ENCODE results near the gene SH2D4B. TPM values are rescaled to one million over a fixed set of nuclear protein-coding genes. Genes with fewer than 3 reads are reported as not detected.

Gene SH2D4B
- polyA plus RNA-seq (2014; cell fraction: cytosol; rRNA removed), result not detected in 2 replicates
- not detected in 2 replicates for polyA plus RNA-seq (2014; cell fraction: nucleus; rRNA removed)

DNA sequence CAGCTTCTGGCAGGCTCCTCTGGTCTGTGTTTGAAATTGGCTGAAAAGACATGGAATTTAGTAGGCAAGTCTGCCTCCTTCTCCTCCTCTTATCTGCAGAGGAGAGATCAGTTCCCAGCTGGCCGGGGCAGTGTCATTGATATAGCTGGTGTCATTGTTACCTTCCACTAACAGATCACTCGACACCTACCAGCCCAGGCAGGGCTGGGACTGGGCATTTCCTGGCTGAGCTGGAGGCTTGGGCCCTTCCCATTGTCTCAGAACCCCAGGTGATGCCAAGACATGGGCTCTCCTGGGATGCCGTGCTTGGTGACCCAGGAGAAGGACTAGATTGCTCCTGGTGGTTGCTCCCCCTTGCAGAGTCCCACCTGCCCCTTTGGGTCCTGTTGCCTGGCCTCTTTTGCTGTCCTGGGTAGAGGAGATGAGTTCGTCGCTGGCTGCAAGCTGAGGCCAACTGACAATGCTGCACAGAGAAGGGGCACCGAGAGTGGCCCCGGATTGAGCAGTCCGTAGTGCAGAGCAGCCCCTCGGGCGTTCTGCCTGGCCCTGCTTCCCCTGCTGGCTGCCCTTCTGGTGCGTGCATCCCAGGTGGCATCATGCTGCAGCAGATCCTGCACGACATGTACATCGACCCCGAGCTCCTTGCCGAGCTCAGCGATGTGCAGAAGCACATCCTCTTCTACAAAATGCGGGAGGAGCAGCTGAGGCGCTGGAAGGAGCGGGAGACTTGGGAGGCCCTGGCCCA lies at the start of gene SH2D4B:
Gene SH2D4B (plus strand): TSS at position 167 of the 745 bp plus-strand sequence. CDS start 430 bp downstream, at position 597.
- DNase-seq (ENCODE audit: low spot score), result no peak

DNA sequence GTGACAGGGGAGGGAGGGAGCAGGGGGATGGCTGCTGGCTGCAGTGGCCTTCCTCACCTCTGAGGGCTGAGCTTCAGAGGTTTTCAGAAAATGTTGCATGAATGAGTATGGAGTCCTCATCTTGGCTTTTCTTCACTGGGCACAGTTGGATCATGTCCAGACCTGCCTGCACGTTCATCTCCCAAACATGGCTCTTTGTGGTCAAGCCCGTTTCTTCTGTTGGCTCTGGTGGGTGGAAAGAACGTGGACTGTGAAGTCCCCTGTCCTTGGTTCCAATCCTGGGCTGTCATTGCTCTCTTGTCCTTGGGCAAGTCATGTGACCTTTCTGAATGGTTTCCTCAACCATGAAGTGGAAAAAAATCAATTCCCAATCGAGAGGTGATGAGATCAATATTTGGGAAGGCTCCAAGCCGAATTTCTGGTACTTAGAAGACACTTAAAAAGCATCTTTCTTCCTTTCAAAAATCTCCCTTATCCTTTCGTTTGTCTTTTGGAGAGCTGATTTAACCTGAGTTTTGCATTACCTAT lies 49.1 kb upstream of the SH2D4B start:
- DNase-seq (ENCODE audit: low spot score), result no peak

DNA sequence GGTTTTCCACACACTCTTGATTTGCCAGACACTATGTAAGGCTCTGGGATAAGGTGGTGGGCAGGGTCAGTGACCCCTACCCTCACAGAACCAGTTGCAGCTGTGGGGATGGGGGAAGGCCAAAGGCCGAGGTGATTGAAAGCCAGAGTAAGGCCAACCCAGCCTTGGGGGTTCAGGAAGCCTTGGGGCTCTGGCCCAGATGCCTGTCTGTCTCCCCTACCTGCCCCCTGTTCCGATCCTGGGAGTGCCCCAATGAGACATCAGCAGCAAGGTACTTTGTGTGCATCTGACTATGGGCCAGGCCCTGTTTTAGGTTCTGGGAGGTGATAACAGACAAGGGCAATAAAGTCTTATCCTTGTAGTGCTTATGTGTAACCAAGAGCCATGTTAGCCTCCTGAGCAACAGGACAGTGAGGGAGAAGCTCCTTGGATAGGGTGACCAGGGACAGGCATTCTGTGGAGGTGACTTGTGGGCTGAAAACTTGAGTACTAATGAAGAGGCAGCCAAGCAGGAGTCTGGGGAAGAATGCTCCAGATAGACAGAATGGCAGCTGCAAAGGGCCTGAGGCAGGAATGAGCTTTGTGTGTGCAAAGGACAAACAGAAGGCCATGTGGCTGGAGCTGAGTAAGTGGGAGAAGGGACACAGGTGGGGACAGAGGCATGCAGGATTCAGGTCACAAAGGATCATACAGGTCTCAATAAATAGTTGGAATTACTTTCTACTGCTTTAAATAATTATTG lies 48.2 kb upstream of the SH2D4B start:
- no peak for DNase-seq (ENCODE audit: low spot score)

DNA sequence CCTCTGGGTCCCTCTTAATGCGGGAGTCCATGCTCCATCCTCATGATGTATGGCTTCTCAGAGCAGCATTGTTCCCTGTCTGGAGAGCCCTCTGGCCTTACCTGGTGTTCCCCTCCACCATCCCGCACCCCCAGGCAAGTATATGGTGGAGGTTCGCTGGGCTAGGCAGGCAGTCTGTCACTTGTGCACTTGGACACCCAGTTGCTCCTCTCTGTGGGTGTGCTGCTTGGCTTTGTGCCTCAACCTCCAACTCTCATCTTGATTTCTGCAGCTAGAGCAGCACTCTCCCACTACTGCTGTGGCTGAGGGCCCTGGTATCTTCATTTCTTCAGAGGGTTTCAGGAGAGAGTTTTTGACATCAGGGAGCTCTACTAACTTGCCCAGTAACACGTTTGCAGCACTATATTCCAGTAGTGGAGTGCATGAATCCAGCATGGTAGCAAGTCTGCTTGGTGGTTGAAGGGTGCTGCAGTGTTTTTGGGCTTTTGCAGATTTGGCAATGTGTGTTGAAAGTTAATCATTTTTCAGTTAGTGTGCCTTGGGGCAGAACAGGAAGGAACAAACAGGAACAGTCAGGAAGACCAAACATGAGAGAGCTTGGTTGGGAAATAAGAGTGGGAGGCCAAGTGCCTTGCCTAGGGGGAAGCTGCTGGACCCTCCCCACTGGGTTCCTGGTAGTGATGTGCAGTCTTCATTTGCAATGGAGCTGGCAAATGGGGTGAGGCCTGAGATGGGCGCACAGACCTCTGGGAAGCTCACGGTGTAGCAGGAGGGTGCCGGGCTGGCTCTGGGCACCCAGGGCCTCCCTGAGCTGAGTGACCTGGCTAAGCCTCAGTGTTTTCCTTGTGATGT lies 46.2 kb upstream of the SH2D4B start:
- no peak for DNase-seq (ENCODE audit: low spot score)

DNA sequence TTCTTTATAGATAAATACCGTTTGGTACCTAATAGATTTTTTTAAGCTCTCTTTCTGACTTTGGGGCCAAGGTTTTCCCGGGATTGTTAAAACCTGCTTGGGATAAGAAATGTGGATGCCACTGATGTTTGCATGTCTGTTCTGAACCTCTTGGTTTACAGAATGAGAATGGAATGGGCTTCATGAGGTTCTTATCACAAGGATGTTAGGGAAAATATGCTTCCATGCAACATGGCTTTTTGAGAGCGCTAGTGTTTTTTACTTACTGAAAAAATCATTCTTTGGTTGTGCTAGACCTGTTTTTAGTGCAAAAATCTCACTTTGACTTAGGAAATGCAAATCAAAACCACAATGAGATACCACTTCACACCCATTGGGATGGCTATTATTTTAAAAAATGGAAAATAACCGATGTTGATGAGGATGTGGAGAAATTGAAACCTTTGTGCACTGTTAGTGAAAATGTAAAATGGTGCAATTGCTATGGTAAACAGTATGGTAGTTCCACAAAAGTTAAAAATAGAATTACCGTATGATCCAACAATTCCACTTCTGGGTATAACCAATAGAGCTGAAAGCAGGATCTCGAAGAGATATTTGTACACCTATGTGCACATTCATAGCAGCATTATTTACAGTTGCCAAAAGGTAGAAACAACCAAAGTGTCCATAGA lies 44.7 kb upstream of the SH2D4B start:
- DNase-seq (ENCODE audit: low spot score), result no peak

DNA sequence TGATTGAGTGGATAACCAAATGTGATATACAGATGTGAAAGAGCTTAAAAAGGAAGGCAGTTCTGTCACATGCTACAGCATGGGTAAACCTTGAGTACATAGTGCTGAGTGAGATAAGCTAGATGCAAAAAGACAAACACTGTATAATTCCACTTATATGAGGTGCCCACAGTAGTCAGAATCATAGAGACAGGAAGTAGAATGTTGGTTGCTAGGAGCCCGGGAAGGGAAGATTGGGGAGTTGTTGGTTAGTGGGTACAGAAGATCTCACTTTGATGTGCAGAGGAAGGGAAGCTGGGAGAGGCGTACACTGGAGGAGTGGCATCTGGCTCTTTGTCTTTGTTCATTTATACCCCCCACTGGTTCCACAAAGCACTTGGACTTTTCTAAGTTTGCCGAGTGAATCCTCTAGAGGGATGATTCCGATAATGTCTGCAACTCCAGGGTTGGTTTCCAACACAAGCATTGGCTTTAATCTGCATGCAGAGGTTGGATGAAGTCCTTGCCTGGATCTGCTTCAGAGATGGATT lies 44.1 kb upstream of the SH2D4B start:
- DNase-seq (ENCODE audit: low spot score), result no peak

DNA sequence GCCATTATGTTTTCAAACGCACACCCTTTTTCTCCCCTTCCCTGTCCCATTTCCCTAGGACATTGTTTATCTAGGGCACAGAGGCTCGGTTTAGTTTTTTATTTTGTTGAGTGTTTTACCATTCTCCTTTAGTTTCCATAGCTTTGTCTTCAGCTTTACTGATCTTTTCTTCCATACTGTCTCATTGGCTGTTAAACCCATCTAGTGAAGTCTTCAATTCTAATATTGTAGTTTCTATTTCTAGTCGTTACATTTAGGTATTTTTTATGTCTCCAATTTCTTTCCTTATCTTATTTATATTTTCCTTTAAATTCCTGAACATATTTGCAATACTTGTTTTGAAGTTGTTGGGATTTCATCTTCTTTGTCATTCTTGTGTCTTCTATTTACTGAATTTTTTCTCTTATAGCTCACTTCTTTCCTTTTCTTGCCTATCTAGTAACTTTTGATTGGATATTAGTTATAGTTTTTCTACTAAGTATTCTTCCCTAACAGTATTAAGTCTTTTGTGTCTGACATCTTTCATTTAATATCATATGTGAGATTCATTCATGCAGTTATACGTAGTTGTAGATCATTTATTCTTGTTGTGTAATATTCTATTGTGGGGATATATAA lies 41.0 kb upstream of the SH2D4B start:
- no peak for DNase-seq (ENCODE audit: low spot score)

DNA sequence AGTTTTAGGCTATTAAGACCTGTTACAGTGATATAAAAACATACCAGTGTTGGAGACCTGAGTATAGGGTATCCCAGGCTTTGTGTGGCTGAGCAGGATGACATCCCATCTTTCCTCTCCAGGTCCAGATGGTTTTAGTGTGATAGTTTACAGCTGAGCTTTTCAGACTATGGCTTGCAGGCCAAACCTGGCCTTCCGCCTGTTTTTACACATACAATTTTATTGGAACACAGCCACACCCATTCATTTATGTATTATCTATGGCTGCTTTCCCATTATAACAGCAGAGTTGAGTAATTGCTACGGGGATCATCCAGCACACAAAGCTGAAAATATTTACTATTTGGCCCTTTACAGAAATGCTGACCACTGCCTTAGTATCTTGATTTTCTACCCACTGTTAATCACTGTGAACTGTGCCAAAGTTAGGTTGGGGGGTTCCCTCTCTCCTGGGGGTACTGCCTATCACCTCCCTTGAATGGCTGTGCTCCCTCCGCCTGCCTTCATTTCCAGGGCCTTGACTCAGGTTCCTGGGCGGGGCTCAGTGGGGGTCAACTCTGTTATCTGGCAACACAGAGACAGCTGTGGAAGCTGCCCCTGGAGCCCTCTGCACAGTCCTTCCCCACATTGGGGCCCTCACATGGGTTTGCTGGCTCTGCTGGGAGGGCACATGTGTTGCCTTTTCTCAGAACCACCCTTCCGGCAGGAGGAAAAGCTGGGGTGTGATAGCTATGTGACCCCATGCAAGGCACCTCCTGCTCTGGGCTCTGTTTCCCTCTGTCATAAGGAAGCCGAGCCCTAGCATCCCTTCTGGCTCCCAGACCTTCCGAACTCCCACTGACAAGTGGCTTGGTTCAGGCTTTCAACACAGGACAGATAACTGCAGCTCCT lies 40.3 kb upstream of the SH2D4B start:
- no peak for DNase-seq (ENCODE audit: low spot score)

DNA sequence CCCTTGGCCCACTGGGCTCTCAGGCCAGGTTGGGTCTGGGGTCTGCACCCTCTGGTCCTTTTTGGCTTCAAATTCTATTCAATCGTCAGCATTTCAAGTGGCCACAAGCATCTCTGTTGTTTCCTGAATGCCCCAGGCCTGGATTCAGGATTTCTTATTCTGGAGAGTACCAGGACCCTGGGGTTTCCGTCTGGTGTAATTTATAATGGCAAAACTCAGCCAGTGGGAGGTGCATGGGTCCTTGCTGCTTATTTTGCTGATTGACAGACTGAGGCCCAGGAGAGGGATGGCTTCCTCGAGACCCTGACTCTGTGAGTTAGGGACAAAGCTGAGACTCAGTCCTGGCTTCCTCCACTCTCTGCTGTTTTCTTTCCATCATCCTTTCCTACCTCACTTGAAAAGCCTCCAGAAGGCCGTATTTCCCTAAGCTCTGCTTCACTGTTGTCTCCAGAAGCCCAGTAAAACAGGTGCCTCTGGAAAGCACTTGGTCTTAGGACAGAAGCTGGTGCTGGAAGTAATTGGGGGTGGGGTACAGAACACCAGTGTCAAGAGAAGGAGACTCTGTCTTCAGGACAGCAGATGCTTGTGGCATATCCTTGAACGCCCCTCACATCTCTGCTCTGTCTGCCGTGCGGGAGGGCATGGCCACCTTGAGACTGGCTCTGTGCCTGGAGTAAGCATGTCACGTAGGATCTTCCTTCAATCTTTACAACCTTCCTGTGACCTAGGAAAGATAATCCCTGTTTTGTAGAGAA lies 39.4 kb upstream of the SH2D4B start:
- DNase-seq (ENCODE audit: low spot score), result no peak

DNA sequence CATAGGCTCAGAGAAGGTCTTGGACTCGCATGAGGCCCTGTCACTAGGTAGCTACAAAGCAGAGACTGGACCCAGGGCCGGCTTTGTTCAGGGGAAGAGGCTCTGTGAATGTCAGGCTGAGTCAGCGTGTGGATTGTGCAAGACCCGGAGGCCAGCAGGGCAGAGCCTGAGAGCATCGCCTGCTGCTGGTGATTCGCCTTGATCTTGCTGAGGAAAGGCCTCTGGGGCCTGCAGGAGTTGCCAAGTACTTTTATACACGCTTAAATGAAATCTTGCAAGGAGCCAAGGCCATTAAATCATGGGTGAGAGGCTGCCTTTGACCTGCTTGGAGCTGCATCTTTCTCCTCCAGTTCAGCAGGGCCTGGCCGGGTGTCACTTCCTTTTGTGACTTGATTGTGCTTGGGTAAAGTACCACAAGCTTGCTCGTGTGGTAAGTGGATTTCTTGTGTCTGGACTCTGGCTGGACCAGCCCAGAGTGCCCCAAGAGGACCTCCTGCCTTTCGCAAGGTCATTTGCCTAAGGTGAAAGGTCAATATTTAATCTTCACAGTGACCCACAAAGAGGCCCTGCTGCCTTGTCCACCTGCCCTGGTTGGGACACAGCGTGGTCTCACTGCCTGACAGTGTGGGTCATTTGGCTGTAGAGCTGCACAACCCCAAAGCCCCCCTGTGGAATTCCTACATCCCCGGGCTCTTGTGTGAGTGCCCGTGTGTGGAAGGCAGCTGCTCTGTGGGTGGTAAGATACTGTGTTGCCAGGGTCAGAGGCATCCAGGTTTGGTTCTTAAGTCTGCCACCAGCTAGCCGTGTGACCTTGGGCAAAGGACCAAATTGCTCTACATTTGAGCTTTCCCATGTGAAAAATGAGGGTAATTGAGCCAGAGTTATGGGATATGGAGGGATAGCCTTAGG lies 38.6 kb upstream of the SH2D4B start:
- DNase-seq (ENCODE audit: low spot score), result no peak

DNA sequence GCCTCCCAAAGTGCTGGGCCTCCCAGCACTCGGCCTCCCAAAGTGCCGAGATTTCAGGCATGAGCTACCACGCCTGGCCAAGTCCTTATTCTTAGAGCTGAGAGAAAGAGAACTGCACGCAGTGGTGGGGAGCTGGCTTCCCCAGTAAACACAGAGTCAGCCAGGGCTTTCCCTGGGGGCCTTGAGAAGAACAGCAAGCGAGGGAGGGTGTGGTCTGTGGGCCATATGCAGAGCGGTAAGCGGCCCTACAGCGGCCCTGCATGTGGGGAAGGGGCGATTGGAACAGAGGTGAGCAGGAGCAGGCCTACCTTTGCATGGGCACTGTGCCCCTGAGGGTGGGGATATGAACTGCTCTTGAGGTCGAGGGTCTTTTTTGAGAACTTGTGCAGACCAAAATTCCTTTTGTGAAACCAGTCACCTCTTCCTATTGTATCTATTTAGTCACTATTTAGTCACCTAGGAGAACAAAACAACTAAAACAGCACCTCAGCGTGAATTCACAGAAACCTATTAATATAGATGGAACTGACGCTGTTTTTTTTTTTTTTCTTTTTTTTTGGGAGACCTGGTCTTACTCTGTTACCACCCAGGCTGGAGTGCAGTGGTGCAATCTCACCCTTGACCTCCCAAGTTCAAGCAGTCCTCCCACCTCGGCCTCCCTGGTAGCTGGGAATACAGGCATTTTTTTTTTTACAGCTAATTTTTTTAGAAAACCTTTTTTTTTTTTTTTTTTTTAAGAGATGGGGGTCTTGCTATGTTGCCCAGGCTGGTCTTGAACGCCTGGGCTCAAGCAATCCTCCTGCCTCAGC lies 36.9 kb upstream of the SH2D4B start:
- no peak for DNase-seq (ENCODE audit: low spot score)

DNA sequence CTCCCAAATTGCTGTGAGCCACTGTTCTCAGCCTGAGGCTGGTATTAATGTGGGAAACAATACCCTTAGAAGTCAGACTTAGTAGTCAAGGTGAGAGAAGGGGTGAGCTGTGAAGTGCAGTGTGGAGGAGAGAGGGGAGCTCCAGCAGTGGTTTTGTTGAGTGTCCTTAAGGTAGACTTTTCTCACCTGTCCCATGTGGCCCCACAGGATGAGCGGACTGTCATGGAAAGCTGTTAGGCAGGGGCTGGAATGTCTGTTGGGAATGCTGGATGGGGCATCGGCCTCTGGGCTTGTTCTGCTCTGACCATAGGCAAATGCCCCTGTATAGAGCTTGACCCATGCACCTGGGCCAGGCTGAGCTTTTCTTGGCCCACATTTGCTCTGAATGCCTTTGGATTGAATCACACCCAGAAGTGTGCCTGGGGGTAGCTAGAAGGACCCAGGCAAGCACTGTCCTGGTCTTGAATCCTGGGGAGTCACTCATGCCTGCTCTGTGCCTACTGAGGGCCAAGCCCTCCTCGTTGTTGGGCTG lies 36.3 kb upstream of the SH2D4B start:
- DNase-seq (ENCODE audit: low spot score), result no peak

DNA sequence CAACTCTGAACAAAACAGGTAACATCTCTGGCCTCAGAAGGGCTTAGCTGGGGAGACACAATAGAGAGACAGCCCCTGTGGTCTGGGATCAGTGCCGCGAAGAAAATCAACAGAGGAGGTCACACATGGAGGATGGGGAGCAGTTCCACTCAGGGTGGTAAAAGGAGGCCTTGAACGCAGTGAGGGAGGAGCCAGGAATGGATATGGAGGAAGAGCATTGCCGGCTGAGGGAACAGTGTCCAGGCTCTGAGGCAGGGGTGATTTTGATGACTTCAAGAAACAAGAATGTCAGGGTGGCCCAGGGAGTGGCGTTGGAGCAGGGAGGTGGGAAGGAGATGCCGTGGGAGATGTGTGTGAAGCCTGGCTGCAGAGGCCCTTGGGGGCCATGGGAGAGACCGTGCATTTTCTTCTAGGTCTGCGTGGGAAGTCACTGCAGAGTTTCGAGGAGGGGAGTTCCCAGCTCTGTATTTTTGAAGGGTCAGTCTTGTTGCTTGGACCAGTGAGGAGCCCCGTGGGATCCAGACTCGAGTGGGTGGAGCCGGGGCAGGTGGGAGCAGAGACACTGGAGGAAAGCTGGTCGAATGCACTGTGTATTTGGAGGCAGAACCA lies 35.7 kb upstream of the SH2D4B start:
- no peak for DNase-seq (ENCODE audit: low spot score)

DNA sequence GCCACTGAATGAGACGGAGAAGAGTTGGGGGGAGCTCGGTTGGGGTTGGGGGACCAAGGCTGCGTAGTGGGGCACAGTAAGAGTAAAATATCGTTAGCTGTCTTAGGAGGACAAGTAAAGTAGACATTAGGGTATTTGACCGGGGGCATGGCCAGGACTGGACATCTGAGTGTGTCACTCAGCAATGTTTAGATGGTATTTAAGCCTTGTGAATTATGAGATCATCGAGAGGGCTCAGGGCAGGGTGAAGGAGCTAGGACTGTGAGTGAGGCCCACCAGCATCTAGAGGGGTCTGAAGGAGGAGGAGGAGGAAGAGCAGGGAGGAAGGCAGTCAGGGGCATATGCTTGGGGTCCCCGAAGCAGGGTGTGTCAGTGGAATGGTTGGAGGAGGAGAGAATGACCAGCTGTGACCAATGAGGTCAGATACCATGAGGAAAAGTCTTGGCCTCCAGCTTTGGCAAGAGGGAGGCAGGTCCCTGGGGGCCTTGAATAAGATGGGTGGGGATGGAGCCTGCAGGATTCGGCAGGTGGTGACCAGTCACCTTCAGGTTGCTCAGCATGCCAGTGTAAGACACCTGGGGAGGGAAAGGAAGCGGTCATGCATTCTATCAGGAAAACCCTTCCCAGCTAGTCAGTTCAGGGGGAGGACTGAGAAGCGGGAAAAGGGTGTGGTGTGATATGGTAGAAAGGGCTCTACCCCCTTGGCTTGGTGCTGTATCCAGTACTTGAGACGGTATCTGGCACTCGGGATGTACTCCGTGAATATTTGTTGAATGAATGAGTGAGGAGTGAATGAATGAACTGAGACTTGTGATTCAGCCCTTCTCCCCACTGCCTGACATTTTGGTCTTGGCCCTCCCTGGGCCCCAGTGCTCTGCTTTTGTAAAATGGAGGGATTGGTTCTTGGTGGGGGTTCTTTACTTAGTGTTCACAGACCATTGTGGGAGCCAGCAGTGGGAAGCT lies 34.8 kb upstream of the SH2D4B start:
- DNase-seq (ENCODE audit: low spot score), result no peak

All from SK-N-DZ (cell line).